ENCODE data around the gene RBM7.

RBM7 gene

DNA sequence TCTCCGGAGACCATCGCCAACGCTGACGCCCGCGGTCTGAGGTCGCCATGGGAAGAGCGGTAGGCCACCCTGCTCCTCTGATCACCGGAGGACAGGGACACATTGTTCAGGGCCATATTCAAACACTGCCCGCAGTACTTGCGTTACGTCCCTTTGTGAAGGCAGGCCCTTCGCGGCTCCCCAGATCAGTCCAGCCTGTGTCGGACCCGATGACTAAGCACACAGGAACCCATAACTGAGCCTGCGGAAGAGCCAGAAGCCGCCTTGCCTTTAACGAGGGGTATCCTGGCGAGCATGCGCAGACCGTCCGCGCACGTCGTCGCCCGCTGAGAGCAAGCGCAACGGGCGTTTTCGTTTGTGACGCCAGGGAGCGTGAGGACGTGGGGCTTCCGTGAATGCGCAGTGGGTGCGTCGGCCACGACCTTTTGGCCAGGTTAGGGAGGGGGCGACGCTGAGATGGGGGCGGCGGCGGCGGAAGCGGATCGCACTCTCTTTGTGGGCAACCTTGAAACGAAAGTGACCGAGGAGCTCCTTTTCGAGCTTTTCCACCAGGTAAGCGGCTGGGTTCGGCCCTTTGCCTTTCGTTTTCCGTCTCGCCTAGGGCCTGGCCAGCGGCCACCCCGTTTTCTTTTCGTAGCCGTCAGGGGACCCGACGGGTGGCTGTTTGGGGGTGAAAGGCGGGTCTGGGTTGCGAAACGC lies at the start of gene RBM7, which contains the start of gene C11orf71:
Gene RBM7, plus strand, starts transcription at position 451 of the 699 bp plus-strand sequence. Its CDS starts 6 bp downstream, at position 457.
Gene C11orf71, minus strand, starts transcription at position 296 of the 699 bp plus-strand sequence. Its CDS starts 180 bp downstream, at position 116.
- peak; percentile 96 to 98 for DNase-seq (ENCODE audit: low read depth in 2 of 2)

DNA sequence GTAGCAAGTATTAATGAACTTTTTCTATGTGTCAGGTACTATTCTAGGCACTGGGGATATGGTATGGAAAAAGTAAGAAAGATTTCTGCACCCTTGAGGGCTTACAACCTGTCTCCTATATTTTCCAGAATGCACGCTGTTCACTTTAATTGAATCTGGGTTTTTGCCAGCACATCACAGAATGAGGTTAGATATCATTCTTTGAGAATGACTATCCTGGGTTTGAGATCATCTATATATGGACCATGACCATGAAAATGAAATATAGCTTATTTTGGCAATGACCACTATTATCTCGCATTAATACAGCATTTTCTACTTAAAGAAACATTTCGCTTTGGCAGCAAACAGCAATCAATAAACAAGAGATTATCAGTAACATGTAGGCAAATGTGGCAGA lies 47.0 kb upstream of the RBM7 start:
- no peak for DNase-seq (ENCODE audit: low read depth in 2 of 2)

DNA sequence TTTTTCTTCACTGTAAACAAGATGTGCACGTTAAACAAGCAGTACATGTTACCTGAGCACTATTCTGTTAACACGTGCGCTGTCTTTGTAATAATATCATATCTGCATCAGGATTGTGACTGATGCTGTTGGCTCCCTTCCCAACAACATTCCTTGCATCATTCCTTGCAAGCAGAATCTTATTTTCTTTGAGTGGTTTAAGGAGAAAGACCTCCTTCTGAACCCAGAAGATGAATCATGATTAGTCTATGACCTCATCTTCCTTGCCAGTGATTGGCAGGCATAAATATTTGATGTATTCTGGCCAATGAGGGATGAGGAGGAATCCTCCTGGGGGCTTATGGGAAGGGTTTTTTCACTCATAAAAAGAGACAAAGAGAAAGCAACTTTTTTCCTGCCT lies 46.4 kb upstream of the RBM7 start:
- no peak for DNase-seq (ENCODE audit: low read depth in 2 of 2)

- no peak for DNase-seq (ENCODE audit: low read depth in 2 of 2)
Measured at GRCh38 chr11:114358716-114359115, 41.8 kb upstream of the RBM7 start.

DNA sequence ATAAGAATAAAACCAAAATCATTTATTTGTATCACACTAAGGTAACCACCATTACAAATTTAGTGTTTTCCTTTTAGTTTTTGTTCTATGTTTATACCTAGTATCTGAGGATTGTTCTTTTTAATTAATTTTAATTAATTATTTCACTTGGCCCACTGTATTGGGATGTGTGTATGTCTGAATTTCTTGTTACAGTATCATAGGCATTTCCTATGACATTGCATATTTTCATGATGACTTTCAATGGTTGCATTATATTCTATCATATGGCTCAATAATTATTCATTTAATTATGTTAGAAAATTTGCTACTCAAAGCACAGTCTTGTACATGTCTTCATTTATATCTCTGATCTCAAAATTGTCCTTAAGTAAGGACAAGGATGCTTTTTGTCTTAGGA lies 41.1 kb upstream of the RBM7 start:
- DNase-seq (ENCODE audit: low read depth in 2 of 2) = no peak

DNA sequence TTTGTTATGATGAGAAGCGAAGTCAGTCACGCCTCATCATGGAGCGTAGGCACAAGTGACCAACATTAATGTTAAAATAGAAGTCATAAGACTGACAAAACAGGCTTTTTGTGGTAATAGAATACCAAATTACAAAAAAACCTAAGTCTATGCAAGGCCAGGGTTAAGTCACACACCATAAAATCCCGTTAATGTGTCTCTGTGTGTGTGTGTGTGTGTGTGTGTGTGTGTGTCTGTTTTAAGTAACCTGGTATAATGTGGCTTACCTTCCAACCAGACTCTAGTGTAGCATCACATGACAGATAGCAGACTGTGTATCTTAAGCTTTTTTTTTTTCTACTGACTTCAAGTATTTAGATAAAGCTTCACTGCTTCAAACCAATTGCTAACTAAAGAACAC lies 38.1 kb upstream of the RBM7 start:
- DNase-seq (ENCODE audit: low read depth in 2 of 2) = no peak

- DNase-seq (ENCODE audit: low read depth in 2 of 2) = no peak
Measured at GRCh38 chr11:114362958-114363357, 37.5 kb upstream of the RBM7 start.

- no peak for DNase-seq (ENCODE audit: low read depth in 2 of 2)
Measured at GRCh38 chr11:114366331-114367243, 33.9 kb upstream of the RBM7 start.

- DNase-seq (ENCODE audit: low read depth in 2 of 2) = no peak
Measured at GRCh38 chr11:114367244-114367957, 33.1 kb upstream of the RBM7 start.

DNA sequence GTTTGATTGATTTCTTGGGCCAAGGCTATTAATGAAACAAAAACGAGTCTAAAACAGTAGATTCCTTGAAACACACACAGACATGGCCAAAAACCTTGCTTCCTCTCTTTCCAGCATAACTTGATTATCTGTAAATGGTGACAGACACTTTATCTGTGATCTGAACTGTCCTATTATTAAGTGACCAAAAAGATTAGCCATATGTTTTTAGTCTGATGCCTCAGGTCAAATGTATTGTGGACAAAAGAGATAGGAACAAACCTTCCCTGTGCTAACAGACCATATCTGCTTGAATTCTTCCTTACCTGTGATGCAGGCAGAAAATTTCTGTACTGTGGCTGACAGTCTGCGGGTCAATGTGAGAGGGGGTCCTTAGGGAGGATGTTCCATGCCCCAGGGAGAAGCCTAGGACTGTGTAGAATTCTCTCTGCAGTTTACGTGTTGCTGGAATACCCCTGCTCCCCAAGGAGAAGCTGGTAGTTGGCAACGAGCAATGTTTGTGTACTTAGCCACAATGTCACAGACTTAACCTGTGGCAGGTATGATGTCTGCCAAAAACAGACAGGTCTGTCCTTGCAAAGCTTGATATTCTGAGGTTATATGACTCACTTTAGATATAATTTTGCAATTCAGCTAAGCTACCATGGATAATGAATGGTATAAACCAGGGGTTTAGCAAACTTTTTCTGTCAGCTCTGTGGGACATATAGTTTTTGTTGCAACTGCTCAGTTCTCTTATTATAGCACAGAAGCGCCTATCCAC lies 31.4 kb upstream of the RBM7 start:
- DNase-seq (ENCODE audit: low read depth in 2 of 2) = no peak

DNA sequence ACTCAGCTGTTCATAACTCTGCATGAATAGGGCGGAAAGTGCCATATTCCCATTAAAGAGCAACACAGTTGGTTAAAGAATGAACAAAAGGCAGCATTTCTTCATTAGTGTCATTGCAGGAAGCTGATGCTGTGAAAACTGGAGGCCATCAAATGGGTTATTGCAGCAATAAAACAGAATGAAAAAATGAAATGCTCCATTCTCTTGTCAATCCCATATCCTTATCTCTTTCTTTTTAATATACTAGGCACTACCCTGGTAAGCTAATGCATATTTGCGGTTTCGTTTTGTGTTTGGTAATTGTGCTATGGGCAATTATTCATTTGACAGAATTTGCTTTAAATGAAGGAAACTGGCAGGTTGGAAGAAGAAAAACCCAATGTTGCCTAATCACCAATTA lies 25.4 kb upstream of the RBM7 start:
- DNase-seq (ENCODE audit: low read depth in 2 of 2) = no peak

DNA sequence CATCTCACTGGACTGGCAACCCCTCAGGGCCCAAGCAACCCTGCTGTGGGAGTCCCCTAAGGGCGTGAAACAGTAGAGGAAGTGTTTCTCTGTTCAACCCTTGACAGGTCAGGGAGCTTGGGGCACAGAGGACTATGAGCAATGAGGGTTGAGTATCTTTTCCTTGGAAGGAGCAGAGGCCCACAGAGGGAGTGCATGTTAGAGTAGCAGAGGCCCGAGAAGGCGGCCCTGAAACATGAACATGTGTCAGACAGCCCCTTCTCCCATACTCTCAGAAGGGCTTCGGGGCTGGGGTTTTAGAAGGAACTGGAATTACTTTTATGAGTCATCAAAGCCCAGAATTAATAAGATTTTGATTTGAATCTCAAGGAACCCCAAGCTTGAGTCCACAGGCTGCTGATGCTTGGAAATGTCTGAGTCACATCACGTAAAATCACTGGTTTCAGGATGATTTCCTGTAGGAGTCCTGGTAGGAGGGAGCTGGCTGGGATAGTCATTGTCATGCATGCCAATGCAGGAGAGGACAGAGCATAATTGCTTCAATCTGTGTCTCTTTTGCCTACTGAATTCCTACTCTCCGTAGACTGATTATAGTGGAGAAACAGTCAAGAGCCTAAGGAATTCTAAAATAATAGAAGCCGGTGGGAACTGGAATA lies 22.7 kb upstream of the RBM7 start:
- no peak for DNase-seq (ENCODE audit: low read depth in 2 of 2)

DNA sequence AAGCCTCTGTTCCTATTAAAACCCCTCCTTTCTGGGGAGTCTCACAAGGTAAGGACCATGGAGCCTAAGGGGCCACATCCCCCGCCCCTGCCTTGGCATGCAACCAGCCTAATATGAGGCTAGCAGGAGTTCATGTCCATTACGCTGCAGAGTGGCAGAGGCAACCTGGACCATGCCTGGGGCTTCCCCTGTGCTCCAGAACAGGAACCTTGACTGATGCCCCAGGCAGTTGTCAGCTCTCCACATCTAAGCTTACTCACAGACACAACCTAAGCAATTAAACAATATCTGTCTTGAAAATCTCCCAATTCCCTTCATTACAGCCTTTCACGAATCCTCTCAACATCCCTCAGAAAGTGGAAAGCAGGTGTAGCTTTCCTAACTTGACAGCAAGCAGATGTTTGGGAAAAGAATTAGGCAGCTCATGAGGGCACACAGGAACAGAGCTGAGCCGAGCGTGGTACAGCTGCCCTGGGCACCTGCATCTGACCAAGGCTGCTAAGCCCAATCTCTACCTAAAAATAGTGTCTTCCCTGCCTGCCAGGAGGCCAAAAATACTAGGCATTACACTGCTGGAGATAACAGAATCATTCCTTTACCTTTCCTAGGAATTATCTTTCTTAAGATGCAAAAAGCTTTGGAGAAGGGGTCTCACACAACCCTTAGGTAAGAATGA lies 20.9 kb upstream of the RBM7 start:
- no peak for DNase-seq (ENCODE audit: low read depth in 2 of 2)

- DNase-seq (ENCODE audit: low read depth in 2 of 2) = no peak
Measured at GRCh38 chr11:114382509-114382908, 18.0 kb upstream of the RBM7 start.

GRCh38 chr11:114384487-114384886 lies 16.0 kb upstream of the RBM7 start:
- DNase-seq (ENCODE audit: low read depth in 2 of 2) = no peak

- DNase-seq (ENCODE audit: low read depth in 2 of 2) = no peak
Measured at GRCh38 chr11:114386131-114386530, 14.3 kb upstream of the RBM7 start.

GRCh38 chr11:114386545-114386944 lies 13.9 kb upstream of the RBM7 start:
- DNase-seq (ENCODE audit: low read depth in 2 of 2) = no peak

GRCh38 chr11:114392735-114393667 lies 7.5 kb upstream of the RBM7 start:
- no peak for DNase-seq (ENCODE audit: low read depth in 2 of 2)

DNA sequence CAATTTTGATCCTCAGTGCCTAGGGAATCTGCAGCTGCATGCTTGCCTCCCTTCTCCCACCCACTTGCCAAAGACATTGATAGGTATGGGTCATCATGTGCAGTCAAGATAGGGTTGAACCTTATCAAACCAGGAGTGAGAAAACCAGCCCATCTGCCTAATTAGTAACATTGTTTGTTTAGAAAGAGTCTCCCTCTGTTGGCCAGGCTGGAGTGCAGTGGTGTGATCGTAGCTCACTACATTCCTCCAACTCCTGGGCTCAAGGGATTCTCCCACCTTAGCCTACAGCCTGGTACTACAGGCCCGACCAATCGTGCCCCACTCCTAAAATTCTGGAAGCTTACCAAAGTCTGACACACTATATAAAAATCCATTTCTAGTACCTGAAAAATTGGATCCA lies 4.7 kb upstream of the RBM7 start:
- DNase-seq (ENCODE audit: low read depth in 2 of 2) = no peak

Data from stimulated activated CD8-positive, alpha-beta memory T cell treated with anti-CD3 and anti-CD28 coated beads, Interleukin-7, amount 100 ng/mL, for 4 hours (primary cell).